DMS153 (cell line): Measurements from ENCODE around the gene ARL4D.
"Not testable (repeated sequence)": the region's sequence is repeated elsewhere in the genome, so short reads cannot be mapped to it uniquely, and the experiment has no call there.

Source experiments
- DNase-seq: peaks from one replicate; lab custom pipeline; 2025; lab: John Stamatoyannopoulos, UW

Gene ARL4D

GRCh38 chr17:43395165-43395564 lies 3.6 kb upstream of the ARL4D start:
- DNase-seq, result no peak

DNA sequence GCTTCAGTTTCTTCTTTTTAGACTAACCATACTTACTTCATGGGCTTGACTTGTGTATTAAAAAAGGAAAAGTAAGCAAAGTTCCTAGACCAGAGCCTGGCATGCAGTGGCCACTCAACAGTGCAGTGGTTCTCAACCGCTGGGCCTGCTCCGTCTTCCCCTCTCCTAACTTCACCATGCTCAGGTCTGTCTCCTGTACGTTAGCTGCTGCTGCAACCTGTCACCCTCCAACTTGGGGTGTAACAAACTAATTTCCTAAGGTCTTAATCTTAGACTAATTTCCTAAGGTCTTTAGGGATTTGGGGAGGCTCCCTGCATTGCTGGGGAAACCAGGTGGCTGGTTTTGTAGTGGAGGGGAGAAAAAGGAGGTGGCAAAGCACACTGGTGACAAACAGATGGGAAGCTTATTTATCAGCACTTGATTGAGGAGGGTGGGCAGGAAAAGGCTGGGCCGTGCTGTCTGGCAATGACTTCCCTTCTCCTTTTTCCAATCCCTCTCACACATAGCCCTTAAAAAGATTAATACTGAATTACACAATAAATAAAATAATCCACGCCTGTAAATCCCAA lies 2.2 kb upstream of the ARL4D start:
- no peak for DNase-seq

GRCh38 chr17:43399839-43400328 lies 1.1 kb downstream of the ARL4D start:
- no peak for DNase-seq

DNA sequence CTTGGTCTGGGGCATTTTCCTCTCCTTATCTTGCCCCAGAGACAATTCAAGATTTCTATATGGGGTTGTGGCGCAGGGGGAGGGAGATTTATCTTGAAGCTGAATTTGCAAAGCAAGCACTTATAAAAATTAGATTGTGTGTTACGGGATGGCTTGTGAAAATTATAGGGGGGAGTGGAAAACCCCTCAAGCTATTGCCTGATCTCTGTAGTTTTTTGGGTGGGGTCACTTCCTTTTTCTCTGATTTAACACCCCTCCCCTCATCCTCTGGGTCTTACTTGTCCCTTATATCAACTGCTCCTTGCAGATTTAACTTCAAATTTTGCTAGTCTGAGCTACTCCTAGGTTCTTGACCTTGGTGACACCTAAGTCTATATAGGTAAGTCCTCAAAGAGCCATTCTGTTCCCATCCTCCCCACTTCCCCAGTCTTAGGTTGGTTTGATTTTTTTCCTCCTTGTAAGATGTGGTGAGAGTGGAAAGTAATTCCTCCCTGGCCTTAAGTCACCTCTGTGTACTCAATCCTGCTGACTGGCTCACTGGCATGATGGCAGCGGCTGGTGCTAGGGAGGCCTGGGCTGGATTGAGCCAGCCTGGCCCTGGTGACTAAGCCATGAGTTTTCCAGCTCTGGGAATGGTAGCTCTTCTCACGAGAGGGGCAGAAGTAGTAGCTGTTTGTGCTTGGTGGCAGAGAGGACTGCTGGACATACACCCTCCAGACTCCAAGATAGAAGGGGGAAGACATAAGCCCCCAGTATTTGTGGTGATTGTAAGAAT lies 2.3 kb downstream of the ARL4D start:
- no peak for DNase-seq

GRCh38 chr17:43402078-43402477 lies 3.3 kb downstream of the ARL4D start:
- DNase-seq, result no peak

GRCh38 chr17:43402567-43402966 lies 3.8 kb downstream of the ARL4D start:
- DNase-seq, result no peak

DNA sequence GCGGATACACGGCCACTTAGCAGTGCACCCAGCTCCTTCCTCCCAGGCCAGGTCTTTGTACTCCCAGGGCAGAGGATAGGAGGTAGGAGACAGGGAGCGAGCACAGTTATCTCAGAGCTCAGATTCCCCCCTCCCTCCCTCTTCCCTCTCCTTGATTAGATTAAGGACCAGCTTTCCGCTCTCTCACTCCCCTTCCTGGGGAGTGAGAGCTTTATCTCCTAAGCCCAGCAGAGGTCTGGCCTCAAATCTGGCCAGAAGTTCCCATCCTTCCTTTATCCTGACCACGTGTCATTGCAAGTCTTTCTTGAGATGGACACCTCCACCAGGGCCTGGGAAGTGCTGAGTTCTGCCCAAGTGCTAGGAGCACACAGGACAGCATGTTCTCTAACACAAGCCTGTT lies 5.1 kb downstream of the ARL4D start:
- DNase-seq, result no peak

GRCh38 chr17:43405861-43406260 lies 7.1 kb downstream of the ARL4D start:
- DNase-seq, result no peak

- DNase-seq, result no peak
These were observed 8.2 kb downstream of the ARL4D start for GRCh38 chr17:43406676-43407645.

DNA sequence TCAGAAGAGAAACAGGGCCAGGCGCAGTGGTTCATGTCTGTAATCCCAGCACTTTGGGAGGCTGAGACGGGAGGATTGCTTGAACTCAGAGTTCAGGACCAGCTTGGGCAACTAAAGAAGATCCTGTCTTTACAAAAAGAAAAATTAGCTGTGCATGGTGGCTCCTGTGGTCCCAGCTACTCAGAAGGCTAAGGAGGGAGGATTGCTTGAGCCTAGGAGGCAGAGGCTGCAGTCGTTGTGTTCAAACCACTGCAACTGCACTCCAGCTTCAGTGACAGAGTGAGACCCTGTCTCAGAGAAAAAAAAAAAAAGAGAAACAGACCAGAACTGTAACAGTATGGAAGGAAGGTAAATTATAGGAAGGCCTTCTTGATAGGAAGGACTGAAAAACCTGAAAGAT lies 10.3 kb downstream of the ARL4D start:
- DNase-seq, result no peak

- DNase-seq, result no peak
These were observed 12.0 kb downstream of the ARL4D start for GRCh38 chr17:43410557-43411368.

DNA sequence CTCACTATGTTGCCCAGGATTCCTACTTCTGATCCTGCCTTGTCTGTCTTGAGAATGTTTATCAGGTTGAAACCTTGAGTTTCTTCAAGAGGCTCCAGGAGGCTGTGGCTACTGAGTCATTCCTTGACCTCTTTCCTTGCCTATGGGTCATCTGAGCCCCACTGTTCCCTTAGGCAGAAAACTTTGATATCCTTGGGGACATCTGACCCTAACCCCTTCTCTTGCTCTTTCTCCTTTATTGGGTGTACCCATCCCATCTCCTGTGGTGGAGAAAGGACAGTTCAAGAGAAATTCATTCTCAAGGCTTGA lies 12.5 kb downstream of the ARL4D start:
- DNase-seq, result no peak

- DNase-seq, result no peak
These were observed 13.0 kb downstream of the ARL4D start for GRCh38 chr17:43411749-43412148.

DNA sequence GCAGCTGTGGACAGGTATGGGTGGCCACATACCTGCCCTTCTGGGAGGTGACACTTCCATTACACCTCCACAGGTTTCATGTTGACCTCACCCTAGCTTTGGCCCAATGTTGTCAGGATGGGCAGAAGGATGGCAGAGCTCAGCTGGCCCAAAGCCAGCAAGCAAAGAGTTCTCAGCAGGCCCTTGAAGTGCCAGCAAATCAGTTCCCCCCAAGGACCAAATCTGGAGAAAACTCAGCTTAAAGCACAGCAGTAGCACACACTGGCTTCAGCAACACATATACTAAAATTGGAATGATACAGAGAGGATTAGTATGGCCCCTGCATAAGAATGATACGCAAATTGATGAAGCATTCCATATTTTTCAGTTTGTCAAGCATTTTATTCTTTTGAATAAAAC lies 13.4 kb downstream of the ARL4D start:
- no peak for DNase-seq

GRCh38 chr17:43416998-43417890 lies 18.5 kb downstream of the ARL4D start:
- peak; percentile 15 for DNase-seq

GRCh38 chr17:43418441-43419374 lies 19.9 kb downstream of the ARL4D start:
- DNase-seq, result peak; percentile 95

DNA sequence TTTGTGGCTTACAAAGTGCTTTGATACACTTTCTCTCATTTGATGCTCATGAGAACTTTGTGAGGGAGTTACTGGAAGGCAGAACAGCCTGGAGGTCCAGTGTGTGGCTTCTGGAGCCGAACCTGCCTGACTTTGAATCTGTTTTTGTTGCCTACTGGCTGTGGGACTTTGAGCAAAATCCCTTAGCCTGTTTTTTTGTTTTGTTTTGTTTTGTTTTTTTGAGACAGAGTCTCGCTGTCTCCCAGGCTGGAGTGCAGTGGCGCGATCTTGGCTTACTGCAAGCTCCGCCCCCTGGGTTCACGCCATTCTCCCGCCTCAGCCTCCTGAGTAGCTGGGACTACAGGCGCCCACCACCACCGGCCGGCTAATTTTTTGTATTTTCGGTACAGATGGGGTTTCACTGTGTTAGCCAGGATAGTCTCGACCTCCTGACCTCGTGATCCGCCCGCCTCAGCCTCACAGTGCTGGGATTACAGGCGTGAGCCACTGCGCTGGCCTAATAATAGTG lies 20.6 kb downstream of the ARL4D start:
- not testable (repeated sequence) for DNase-seq

- DNase-seq, result no peak
These were observed 25.1 kb downstream of the ARL4D start for GRCh38 chr17:43423777-43424455.
